Thyroid gland (tissue), 4 donors: ENCODE results near the gene SHC3. TPM values are rescaled to one million over a fixed set of nuclear protein-coding genes. Genes with fewer than 3 reads are reported as not detected.

Experiments
- DNase-seq, 2 donors: peaks; one replicate each; pipeline ENCODE4 v3.0.0-alpha.2; 2019
- H3K27ac ChIP-seq, 3 donors: fragments of 200-600 bp; sonication (generic); 1 replicate in 2 of 3; 2 replicates in 1 of 3; pipeline ENCODE4 v1.5.1; 2016 to 2019; ENCODE audit warnings: mild to moderate bottlenecking in 1 of 3, moderate library complexity in 1 of 3
- H3K27me3 ChIP-seq: fragments of 200-600 bp; sonication (generic); one replicate; pipeline ENCODE4 v1.5.1; 2019
- H3K36me3 ChIP-seq, 2 donors: fragments of 200-600 bp; sonication (generic); one replicate each; pipeline ENCODE4 v1.5.1; 2016 to 2019
- H3K4me1 ChIP-seq, 2 donors: fragments of 200-600 bp; sonication (generic); one replicate each; pipeline ENCODE4 v1.5.1; 2017 to 2019
- H3K4me3 ChIP-seq, 3 donors: fragments of 200-600 bp; sonication (generic); replicated peaks in 1 of 3; 1 replicate in 2 of 3; 2 replicates in 1 of 3; pipeline ENCODE4 v1.5.1; 2016; ENCODE audit warnings: mild to moderate bottlenecking in 1 of 3
- H3K9me3 ChIP-seq: fragments of 200-600 bp; sonication (generic); one replicate; pipeline ENCODE4 v1.5.1; 2017
- CTCF ChIP-seq, 6 experiments: fragments of 200-600 bp in 3 of 6; fragments of 450-650 bp in 3 of 6; sonication (generic) in 3 of 6; IDR thresholded peaks; one replicate each; pipeline ENCODE4 v1.5.1; 2016 to 2019; ENCODE audit warnings: antibody characterized with exemption in 6 of 6, mild to moderate bottlenecking in 2 of 6, inconsistent platforms in 1 of 6, moderate library complexity in 1 of 6
- POLR2A ChIP-seq, 2 donors: fragments of 450-650 bp; IDR thresholded peaks; one replicate each; pipeline ENCODE4 v1.6.1; 2017; ENCODE audit warnings: antibody characterized with exemption in 2 of 2, mild to moderate bottlenecking in 2 of 2, moderate library complexity in 1 of 2
- WGBS, 2 donors: methylation state at CpG; one replicate each; pipeline ENCODE4 v1.1.5; 2017; 5-methylcytosine and 5-hydroxymethylcytosine counted together
- intact Hi-C: fragments of 100-400 bp; cut with DNase I; formaldehyde crosslinking; loops from one replicate; pipeline ENCODE4 v1.15.1; 2023
- total RNA-seq, 4 donors: library from RNA; depleted of rRNA; stranded (reverse); fragments of >200 nt; gene quantifications; one replicate each; pipeline ENCODE4 v1.2.3, GENCODE V29; 2016

The SHC3 gene
- total RNA-seq, 4 donors from 2014 or later, result 0.40 to 5.9 (median 1.2) TPM

- H3K4me1 ChIP-seq, result peaks cover 17 to 21% of the 10 kb centered on the region in 2 donors
- no peaks in the 10 kb centered on the region for H3K36me3 ChIP-seq
- 2 to 3% methylated on average over 34 to 35 of the region's 35 CpGs for WGBS, 2 donors
- H3K9me3 ChIP-seq, result no peaks in the 10 kb centered on the region
- H3K4me3 ChIP-seq, result peak overlapping the region; percentile 4 to 23 (median 6)
- TF ChIP-seq POLR2A (IDR thresholded peaks at IDR 0.05) (peak in 1 of 2 donors; percentile 81), CTCF (IDR thresholded peaks at IDR 0.05) (no peak)
- no peaks in the 10 kb centered on the region for H3K27me3 ChIP-seq
- peak overlapping the region; percentile 60 to 84 (median 68) for H3K27ac ChIP-seq
- peak; percentile 94 to 95 for DNase-seq
- intact Hi-C loops, result no loop called here
Measured at GRCh38 chr9:89179895-89180734, 1.5 kb upstream of the SHC3 start.

- DNase-seq, result no peak
- H3K4me3 ChIP-seq, result peak overlapping the region in 2 of 3 donors; percentile 4 to 23
- peak overlapping the region; percentile 60 to 84 (median 68) for H3K27ac ChIP-seq
- intact Hi-C loops, result no loop called here
- TF ChIP-seq CTCF (IDR thresholded peaks at IDR 0.05) (no peak), POLR2A (IDR thresholded peaks at IDR 0.05) (no peak)
- H3K27me3 ChIP-seq, result no peaks in the 10 kb centered on the region
- H3K36me3 ChIP-seq, result no peaks in the 10 kb centered on the region
- H3K9me3 ChIP-seq, result no peaks in the 10 kb centered on the region
- WGBS, 2 donors, result 59 to 74% methylated on average over 4 of the region's 4 CpGs
- H3K4me1 ChIP-seq, result peaks cover 17 to 21% of the 10 kb centered on the region in 2 donors
Measured at GRCh38 chr9:89179540-89179894, 899 bp upstream of the SHC3 start.

GRCh38 chr9:89178830-89179539 lies 367 bp upstream of the SHC3 start:
- H3K4me1 ChIP-seq, result peaks cover 17 to 21% of the 10 kb centered on the region in 2 donors
- intact Hi-C loops, result no loop called here
- TF ChIP-seq CTCF (IDR thresholded peaks at IDR 0.05) (no peak), POLR2A (IDR thresholded peaks at IDR 0.05) (no peak)
- H3K27me3 ChIP-seq, result no peaks in the 10 kb centered on the region
- H3K9me3 ChIP-seq, result no peaks in the 10 kb centered on the region
- WGBS, 2 donors, result 70 to 72% methylated on average over 11 of the region's 11 CpGs
- peak overlapping the region in 1 of 3 donors; percentile 68 for H3K27ac ChIP-seq
- DNase-seq, result no peak
- H3K4me3 ChIP-seq, result no peak overlapping the region
- H3K36me3 ChIP-seq, result no peaks in the 10 kb centered on the region

GRCh38 chr9:89177012-89177943 lies 1.3 kb downstream of the SHC3 start:
- peak; percentile 6 to 11 for DNase-seq
- no peaks in the 10 kb centered on the region for H3K27me3 ChIP-seq

More at GRCh38 chr9:89177012-89177943, 1.3 kb downstream of the SHC3 start:
- 15 to 34% methylated on average over 23 to 38 of the region's 38 CpGs for WGBS, 2 donors
- TF ChIP-seq CTCF (IDR thresholded peaks at IDR 0.05) (no peak), POLR2A (IDR thresholded peaks at IDR 0.05) (no peak)
- H3K4me1 ChIP-seq, result peaks cover 17 to 21% of the 10 kb centered on the region in 2 donors
- no peak overlapping the region for H3K27ac ChIP-seq
- peak overlapping the region in 1 of 3 donors; percentile 36 for H3K4me3 ChIP-seq
- intact Hi-C loops, result no loop called here
- H3K36me3 ChIP-seq, result no peaks in the 10 kb centered on the region
- no peaks in the 10 kb centered on the region for H3K9me3 ChIP-seq
